EH (cell line): ENCODE measurements around the gene LDB1.

Experiments used
- DNase-seq: peaks from one replicate; pipeline ENCODE4 v3.0.0-alpha.2; 2015; ENCODE audit warnings: low read depth

LDB1 gene

DNA sequence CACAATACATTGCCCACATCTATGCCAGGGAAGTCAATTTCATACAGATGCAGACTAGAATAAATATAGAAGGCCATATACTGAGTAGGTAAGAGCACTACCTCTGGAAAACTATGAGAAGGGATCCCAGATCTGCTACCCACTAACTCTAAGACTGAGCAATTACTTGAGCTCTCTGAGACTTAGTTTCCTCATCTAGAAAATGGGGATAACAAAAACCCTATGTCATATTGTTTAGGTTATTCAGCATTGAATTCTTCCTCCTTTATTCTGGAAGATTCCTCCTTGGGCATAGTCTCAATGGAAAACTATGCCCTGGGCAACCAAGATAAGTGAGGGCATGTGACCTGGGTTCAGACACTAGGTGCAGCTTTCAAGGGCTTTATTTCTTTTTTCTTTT lies 60.2 kb downstream of the LDB1 start:
- no peak for DNase-seq
